SU-DHL-6 (cell line): ENCODE measurements around the gene DNAI2.

Source experiments
- H2AFZ ChIP-seq: fragments of 200-600 bp; sonication (generic); 2 replicates; pipeline ENCODE4 v1.6.1; 2014; ENCODE audit warnings: low read depth, mild to moderate bottlenecking, moderate library complexity, mixed read lengths, antibody characterized with exemption, low read length; ENCODE audit not compliant: severe bottlenecking
- H3F3A ChIP-seq: fragments of 200-600 bp; shearing (Covaris generic); 2 replicates; pipeline ENCODE4 v1.6.0; 2016; ENCODE audit warnings: antibody characterized with exemption, mild to moderate bottlenecking; ENCODE audit not compliant: insufficient read depth
- H3K27ac ChIP-seq: fragments of 200-600 bp; sonication (generic); 2 replicates; pipeline ENCODE4 v1.5.1; 2016; ENCODE audit warnings: low read depth, mild to moderate bottlenecking, low read length, moderate library complexity, mixed read lengths
- H3K27me3 ChIP-seq: fragments of 200-600 bp; sonication (generic), shearing (Covaris generic); 2 replicates; pipeline ENCODE4 v1.6.0; 2014; ENCODE audit warnings: mild to moderate bottlenecking, low read length
- H3K36me3 ChIP-seq: fragments of 200-600 bp; sonication (generic); 2 replicates; pipeline ENCODE4 v1.6.1; 2014; ENCODE audit warnings: mild to moderate bottlenecking, low read length, mixed read lengths
- H3K4me2 ChIP-seq: fragments of 300-600, 200-600 bp; shearing (Covaris generic), sonication (generic); 2 replicates; pipeline ENCODE4 v1.6.0; 2014; ENCODE audit warnings: low read length, low read depth, mild to moderate bottlenecking; ENCODE audit not compliant: poor library complexity, severe bottlenecking
- H3K4me3 ChIP-seq: fragments of 200-600 bp; sonication (generic); 2 replicates; pipeline ENCODE4 v1.5.1; 2014; ENCODE audit warnings: antibody characterized with exemption, low read length, mild to moderate bottlenecking, mixed read lengths; ENCODE audit not compliant: insufficient read depth, poor library complexity, severe bottlenecking
- H3K79me2 ChIP-seq: fragments of 200-600 bp; sonication (generic); 2 replicates; pipeline ENCODE4 v1.6.1; 2014; ENCODE audit warnings: mild to moderate bottlenecking, low read length, moderate library complexity; ENCODE audit not compliant: insufficient read depth
- H3K9ac ChIP-seq: fragments of 200-600 bp; sonication (generic); 2 replicates; pipeline ENCODE4 v1.7.0; 2014; ENCODE audit warnings: mild to moderate bottlenecking, low read length
- H3K9me2 ChIP-seq: fragments of 200-600 bp; sonication (generic); replicated peaks from 2 replicates; pipeline ENCODE4 v1.6.1; 2014; ENCODE audit warnings: low read length; ENCODE audit not compliant: insufficient read depth
- H3K9me3 ChIP-seq: fragments of 200-600 bp; sonication (generic); 2 replicates; pipeline ENCODE4 v1.6.1; 2014; ENCODE audit warnings: low read length, mixed read lengths; ENCODE audit not compliant: insufficient read depth
- H4K20me1 ChIP-seq: fragments of 200-600 bp; sonication (generic); 2 replicates; pipeline ENCODE4 v1.6.1; 2014; ENCODE audit warnings: low read depth, mild to moderate bottlenecking, antibody characterized with exemption, low read length, moderate library complexity, mixed read lengths
- CTCF ChIP-seq: fragments of 200-600 bp; sonication (generic); IDR thresholded peaks from one replicate; pipeline ENCODE4 v1.5.1; 2017; ENCODE audit warnings: antibody characterized with exemption, mild to moderate bottlenecking, low read length, moderate library complexity; ENCODE audit not compliant: insufficient read depth, poor library complexity, severe bottlenecking
- EZH2phosphoT487 ChIP-seq: fragments of 200-600 bp; sonication (generic), shearing (Covaris generic); conservative IDR thresholded peaks from 2 replicates; pipeline ENCODE4 v1.6.1; 2018; ENCODE audit warnings: mild to moderate bottlenecking, antibody characterized with exemption, low read length, moderate library complexity, mixed read lengths

Gene DNAI2

GRCh38 chr17:74342224-74342623 lies 68.2 kb downstream of the DNAI2 start:
- Histone ChIP-seq H3K27me3 (no peaks in the 10 kb centered on the region), H3K79me2 (no peaks in the 10 kb centered on the region), H3K9me2 (no peaks in the 10 kb centered on the region), H3K9ac (no peak overlapping the region), H3F3A (no peaks in the 10 kb centered on the region), H3K27ac (no peak overlapping the region), H3K4me3 (no peak overlapping the region), H3K4me2 (no peak overlapping the region), H4K20me1 (no peaks in the 10 kb centered on the region), H2AFZ (no peak overlapping the region), H3K36me3 (no peaks in the 10 kb centered on the region), H3K9me3 (no peaks in the 10 kb centered on the region)
- TF ChIP-seq EZH2phosphoT487 (no peak), CTCF (no peak)

- Histone ChIP-seq H3K9ac (no peak overlapping the region), H3K9me3 (no peaks in the 10 kb centered on the region), H2AFZ (no peak overlapping the region), H3K36me3 (no peaks in the 10 kb centered on the region), H3K4me2 (no peak overlapping the region), H3K27me3 (no peaks in the 10 kb centered on the region), H3K4me3 (no peak overlapping the region), H4K20me1 (no peaks in the 10 kb centered on the region), H3K27ac (no peak overlapping the region), H3K79me2 (no peaks in the 10 kb centered on the region), H3K9me2 (no peaks in the 10 kb centered on the region), H3F3A (no peaks in the 10 kb centered on the region)
- TF ChIP-seq EZH2phosphoT487 (no peak), CTCF (no peak)
Observed at GRCh38 chr17:74343121-74343520, 69.1 kb downstream of the DNAI2 start.

GRCh38 chr17:74343526-74344284 lies 69.7 kb downstream of the DNAI2 start:
- Histone ChIP-seq H3K4me3 (no peak overlapping the region), H3K4me2 (no peak overlapping the region), H4K20me1 (no peaks in the 10 kb centered on the region), H3K79me2 (no peaks in the 10 kb centered on the region), H3K9me3 (no peaks in the 10 kb centered on the region), H3K27ac (no peak overlapping the region), H3K27me3 (no peaks in the 10 kb centered on the region), H3K36me3 (no peaks in the 10 kb centered on the region), H3K9me2 (no peaks in the 10 kb centered on the region), H2AFZ (no peak overlapping the region), H3K9ac (no peak overlapping the region), H3F3A (no peaks in the 10 kb centered on the region)
- TF ChIP-seq EZH2phosphoT487 (no peak), CTCF (no peak)
